Neural progenitor cell (in vitro differentiated cells): ENCODE measurements around the gene TLR4.

Source experiments
- CTCF ChIP-seq: fragments of 200-600 bp; sonication (generic); IDR thresholded peaks from 2 replicates; pipeline ENCODE4 v1.5.1; 2017; ENCODE audit warnings: antibody characterized with exemption, mild to moderate bottlenecking
- EZH2 ChIP-seq: fragments of 200-600 bp; sonication (generic); IDR thresholded peaks from 2 replicates; pipeline ENCODE4 v1.6.1; 2017; ENCODE audit warnings: antibody characterized with exemption, mild to moderate bottlenecking, moderate library complexity
- EZH2phosphoT487 ChIP-seq: fragments of 200-600 bp; sonication (generic); IDR thresholded peaks from 2 replicates; pipeline ENCODE4 v1.6.1; 2017; ENCODE audit warnings: antibody characterized with exemption

- TF ChIP-seq EZH2, result no peak
- TF ChIP-seq CTCF, result no peak
- TF ChIP-seq EZH2phosphoT487, result no peak
These were observed 25.3 kb upstream of the TLR4 start for GRCh38 chr9:117678871-117679270.
